ENCODE data around the gene NDUFAB1.
"Not testable (repeated sequence)": the region's sequence is repeated elsewhere in the genome, so short reads cannot be mapped to it uniquely, and the experiment has no call there.

The NDUFAB1 gene

GRCh38 chr16:23629516-23629915, 33.4 kb upstream of the NDUFAB1 start:
- no peak overlapping the region for H3K4me3 ChIP-seq (ENCODE audit: low read depth, low read length)
- TF ChIP-seq, protein P1, sequence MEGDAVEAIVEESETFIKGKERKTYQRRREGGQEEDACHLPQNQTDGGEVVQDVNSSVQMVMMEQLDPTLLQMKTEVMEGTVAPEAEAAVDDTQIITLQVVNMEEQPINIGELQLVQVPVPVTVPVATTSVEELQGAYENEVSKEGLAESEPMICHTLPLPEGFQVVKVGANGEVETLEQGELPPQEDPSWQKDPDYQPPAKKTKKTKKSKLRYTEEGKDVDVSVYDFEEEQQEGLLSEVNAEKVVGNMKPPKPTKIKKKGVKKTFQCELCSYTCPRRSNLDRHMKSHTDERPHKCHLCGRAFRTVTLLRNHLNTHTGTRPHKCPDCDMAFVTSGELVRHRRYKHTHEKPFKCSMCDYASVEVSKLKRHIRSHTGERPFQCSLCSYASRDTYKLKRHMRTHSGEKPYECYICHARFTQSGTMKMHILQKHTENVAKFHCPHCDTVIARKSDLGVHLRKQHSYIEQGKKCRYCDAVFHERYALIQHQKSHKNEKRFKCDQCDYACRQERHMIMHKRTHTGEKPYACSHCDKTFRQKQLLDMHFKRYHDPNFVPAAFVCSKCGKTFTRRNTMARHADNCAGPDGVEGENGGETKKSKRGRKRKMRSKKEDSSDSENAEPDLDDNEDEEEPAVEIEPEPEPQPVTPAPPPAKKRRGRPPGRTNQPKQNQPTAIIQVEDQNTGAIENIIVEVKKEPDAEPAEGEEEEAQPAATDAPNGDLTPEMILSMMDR (conservative IDR thresholded peaks at IDR 0.05; ENCODE audit: low read depth, low read length) = no peak
- DNase-seq (ENCODE audit: low read depth) = no peak

- H3K4me3 ChIP-seq (ENCODE audit: low read depth, low read length) = no peak overlapping the region
- TF ChIP-seq, protein P1 (conservative IDR thresholded peaks at IDR 0.05; ENCODE audit: low read depth, low read length) = no peak
- DNase-seq (ENCODE audit: low read depth) = no peak
Observed at GRCh38 chr16:23624092-23624491, 28.0 kb upstream of the NDUFAB1 start.

DNA sequence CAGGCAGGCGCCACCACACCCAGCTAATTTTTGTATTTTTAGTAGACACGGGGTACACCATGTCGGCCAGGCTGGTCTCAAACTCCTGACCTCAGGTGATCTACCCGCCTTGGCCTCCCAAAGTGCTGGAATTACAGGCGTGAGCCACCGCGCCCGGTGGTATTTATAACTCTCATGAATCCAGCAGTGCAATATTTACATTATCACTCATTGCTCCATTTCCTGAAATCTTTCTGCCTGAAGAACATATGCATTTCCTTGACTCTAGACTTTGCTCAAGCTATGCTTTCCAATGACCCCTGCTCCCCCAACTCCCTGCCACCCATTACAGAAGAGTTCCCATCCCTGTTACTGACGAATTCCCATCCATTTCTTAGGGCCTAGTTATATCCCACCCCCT, 19.7 kb upstream of the NDUFAB1 start:
- no peak for DNase-seq (ENCODE audit: low read depth)
- TF ChIP-seq, protein P1 (conservative IDR thresholded peaks at IDR 0.05; ENCODE audit: low read depth, low read length) = no peak
- no peak overlapping the region for H3K4me3 ChIP-seq (ENCODE audit: low read depth, low read length)

DNA sequence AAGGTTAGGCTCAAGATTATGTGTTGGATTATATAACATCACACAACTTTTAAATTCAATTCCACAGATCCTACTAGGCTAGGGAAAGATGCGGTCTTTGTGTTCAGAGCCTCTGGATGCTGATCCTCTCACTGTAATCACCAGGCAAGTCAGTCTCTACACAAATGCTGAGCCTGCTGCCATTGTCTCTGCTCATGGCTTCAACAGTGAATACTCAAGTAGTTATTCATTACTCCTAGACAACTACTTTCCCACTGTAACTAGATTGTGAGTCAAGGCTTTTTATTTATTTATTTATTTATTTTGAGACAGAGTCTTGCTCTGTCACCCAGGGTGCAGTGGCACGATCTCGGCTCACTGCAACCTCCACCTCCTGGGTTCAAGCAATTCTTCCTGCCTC, 15.8 kb upstream of the NDUFAB1 start:
- no peak for DNase-seq (ENCODE audit: low read depth)
- H3K4me3 ChIP-seq (ENCODE audit: low read depth, low read length) = no peak overlapping the region
- TF ChIP-seq, protein P1 (conservative IDR thresholded peaks at IDR 0.05; ENCODE audit: low read depth, low read length) = no peak

DNA sequence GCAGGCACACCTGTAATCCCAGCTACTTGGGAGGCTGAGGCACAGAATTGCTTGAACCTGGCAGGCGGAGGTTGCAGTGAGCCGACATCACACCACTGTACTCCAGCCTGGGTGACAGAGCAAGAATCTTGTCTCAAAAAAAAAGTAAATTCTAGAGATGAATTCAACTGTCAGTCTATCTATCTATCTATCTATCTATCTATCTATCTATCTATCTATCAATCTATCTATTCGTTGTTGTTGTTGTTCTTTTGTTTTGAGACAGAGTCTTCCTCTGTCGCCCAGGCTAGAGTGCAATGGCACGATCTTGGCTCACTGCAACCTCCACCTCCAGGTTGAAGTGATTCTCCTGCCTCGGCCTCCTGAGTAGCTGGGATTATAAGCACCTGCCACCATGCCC, 14.8 kb upstream of the NDUFAB1 start:
- DNase-seq (ENCODE audit: low read depth); H3K4me3 ChIP-seq (ENCODE audit: low read depth, low read length): not testable (repeated sequence)

GRCh38 chr16:23609929-23610328, 13.8 kb upstream of the NDUFAB1 start:
- TF ChIP-seq, protein P1 (conservative IDR thresholded peaks at IDR 0.05; ENCODE audit: low read depth, low read length) = no peak

GRCh38 chr16:23608194-23608593, 12.1 kb upstream of the NDUFAB1 start:
- no peak overlapping the region for H3K4me3 ChIP-seq (ENCODE audit: low read depth, low read length)
- peak; percentile 48 for DNase-seq (ENCODE audit: low read depth)

More at GRCh38 chr16:23609929-23610328, 13.8 kb upstream of the NDUFAB1 start:
- no peak for DNase-seq (ENCODE audit: low read depth)
- no peak overlapping the region for H3K4me3 ChIP-seq (ENCODE audit: low read depth, low read length)

More at GRCh38 chr16:23608194-23608593, 12.1 kb upstream of the NDUFAB1 start:
- TF ChIP-seq, protein P1 (conservative IDR thresholded peaks at IDR 0.05; ENCODE audit: low read depth, low read length) = no peak
